Measurements from ENCODE around the gene LAS1L.

DNA sequence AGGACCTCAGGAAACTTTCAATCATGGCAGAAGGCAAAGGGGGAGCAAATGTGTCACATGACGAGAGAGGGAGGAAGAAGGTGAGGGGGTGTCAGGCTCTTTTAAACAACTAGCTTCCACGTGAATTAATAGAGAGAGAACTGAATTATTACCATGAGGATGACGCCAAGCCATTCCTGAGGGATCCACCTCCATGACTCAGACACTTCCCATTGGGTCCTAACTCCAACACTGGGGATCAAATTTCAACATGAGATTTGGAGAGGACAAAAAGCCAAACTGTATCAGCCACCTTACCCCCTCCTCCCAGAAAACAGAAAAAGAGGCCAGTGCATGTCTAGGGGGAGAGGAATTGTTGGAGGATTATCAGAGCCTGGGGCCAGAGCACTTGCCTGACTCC, 40.4 kb upstream of the LAS1L start:
- TF ChIP-seq, protein P1, sequence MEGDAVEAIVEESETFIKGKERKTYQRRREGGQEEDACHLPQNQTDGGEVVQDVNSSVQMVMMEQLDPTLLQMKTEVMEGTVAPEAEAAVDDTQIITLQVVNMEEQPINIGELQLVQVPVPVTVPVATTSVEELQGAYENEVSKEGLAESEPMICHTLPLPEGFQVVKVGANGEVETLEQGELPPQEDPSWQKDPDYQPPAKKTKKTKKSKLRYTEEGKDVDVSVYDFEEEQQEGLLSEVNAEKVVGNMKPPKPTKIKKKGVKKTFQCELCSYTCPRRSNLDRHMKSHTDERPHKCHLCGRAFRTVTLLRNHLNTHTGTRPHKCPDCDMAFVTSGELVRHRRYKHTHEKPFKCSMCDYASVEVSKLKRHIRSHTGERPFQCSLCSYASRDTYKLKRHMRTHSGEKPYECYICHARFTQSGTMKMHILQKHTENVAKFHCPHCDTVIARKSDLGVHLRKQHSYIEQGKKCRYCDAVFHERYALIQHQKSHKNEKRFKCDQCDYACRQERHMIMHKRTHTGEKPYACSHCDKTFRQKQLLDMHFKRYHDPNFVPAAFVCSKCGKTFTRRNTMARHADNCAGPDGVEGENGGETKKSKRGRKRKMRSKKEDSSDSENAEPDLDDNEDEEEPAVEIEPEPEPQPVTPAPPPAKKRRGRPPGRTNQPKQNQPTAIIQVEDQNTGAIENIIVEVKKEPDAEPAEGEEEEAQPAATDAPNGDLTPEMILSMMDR (IDR thresholded peaks at IDR 0.05), result no peak
- no peak for TF ChIP-seq POLR2A (IDR thresholded peaks at IDR 0.05)
